Left ventricle myocardium inferior (tissue), 1 donor: ENCODE results near the gene DAO. TPM values are rescaled to one million over a fixed set of nuclear protein-coding genes. Genes with fewer than 3 reads are reported as not detected.

Experiments used
- DNase-seq: peaks from one replicate; pipeline ENCODE4 v3.0.0-alpha.2; 2020
- H3K27ac ChIP-seq: fragments of 200-600 bp; replicated peaks from 2 replicates; pipeline ENCODE4 v1.8.0; 2021
- H3K27me3 ChIP-seq: fragments of 200-600 bp; 2 replicates; pipeline ENCODE4 v1.8.0; 2021; ENCODE audit warnings: low read depth
- H3K36me3 ChIP-seq: fragments of 200-600 bp; 2 replicates; pipeline ENCODE4 v1.8.0; 2021
- H3K4me1 ChIP-seq: fragments of 200-600 bp; 2 replicates; pipeline ENCODE4 v1.8.0; 2021
- H3K4me3 ChIP-seq: fragments of 200-600 bp; 2 replicates; pipeline ENCODE4 v1.8.0; 2021; ENCODE audit warnings: mild to moderate bottlenecking, moderate library complexity
- H3K9me3 ChIP-seq: fragments of 200-600 bp; replicated peaks from 2 replicates; pipeline ENCODE4 v1.8.0; 2021
- intact Hi-C: fragments of 100-400 bp; cut with micrococcal nuclease; formaldehyde crosslinking; loops from one replicate; pipeline ENCODE4 v1.11.0; 2022
- total RNA-seq: library from RNA; stranded (reverse); fragmentation: NEBNext Ultra II Directional; extraction: Animal tissue kit (Norgen Biotek cat#: 25700); gene quantifications from one replicate; pipeline ENCODE4 v1.2.1, GENCODE V29; 2021
- TF ChIP-seq, protein P1 (sequence below): fragments of 200-600 bp; IDR thresholded peaks from 2 replicates; pipeline ENCODE4 v1.8.0; 2021; ENCODE audit warnings: antibody characterized with exemption, mild to moderate bottlenecking, borderline replicate concordance
- donor health status: DM: no; HTN: yes; CAD: no; lungs with severe emphysema.

The DAO gene
- total RNA-seq, 1 donor from 2014 or later: not detected

GRCh38 chr12:108884116-108885012 lies 4.5 kb downstream of the DAO start:
- TF ChIP-seq, protein P1, sequence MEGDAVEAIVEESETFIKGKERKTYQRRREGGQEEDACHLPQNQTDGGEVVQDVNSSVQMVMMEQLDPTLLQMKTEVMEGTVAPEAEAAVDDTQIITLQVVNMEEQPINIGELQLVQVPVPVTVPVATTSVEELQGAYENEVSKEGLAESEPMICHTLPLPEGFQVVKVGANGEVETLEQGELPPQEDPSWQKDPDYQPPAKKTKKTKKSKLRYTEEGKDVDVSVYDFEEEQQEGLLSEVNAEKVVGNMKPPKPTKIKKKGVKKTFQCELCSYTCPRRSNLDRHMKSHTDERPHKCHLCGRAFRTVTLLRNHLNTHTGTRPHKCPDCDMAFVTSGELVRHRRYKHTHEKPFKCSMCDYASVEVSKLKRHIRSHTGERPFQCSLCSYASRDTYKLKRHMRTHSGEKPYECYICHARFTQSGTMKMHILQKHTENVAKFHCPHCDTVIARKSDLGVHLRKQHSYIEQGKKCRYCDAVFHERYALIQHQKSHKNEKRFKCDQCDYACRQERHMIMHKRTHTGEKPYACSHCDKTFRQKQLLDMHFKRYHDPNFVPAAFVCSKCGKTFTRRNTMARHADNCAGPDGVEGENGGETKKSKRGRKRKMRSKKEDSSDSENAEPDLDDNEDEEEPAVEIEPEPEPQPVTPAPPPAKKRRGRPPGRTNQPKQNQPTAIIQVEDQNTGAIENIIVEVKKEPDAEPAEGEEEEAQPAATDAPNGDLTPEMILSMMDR: peak; percentile 65
- no peaks in the 10 kb centered on the region for H3K36me3 ChIP-seq
- no peak overlapping the region for H3K27ac ChIP-seq
- DNase-seq: peak; percentile 39
- H3K27me3 ChIP-seq: no peaks in the 10 kb centered on the region
- intact Hi-C loops: no loop called here
- H3K4me1 ChIP-seq: no peaks in the 10 kb centered on the region
- H3K9me3 ChIP-seq: no peaks in the 10 kb centered on the region
- H3K4me3 ChIP-seq: no peak overlapping the region

GRCh38 chr12:108886873-108887629 lies 7.2 kb downstream of the DAO start:
- peaks cover 12% of the 10 kb centered on the region for H3K9me3 ChIP-seq
- TF ChIP-seq, protein P1: no peak

GRCh38 chr12:108888031-108888430 lies 8.1 kb downstream of the DAO start:
- no peak overlapping the region for H3K27ac ChIP-seq
- no peaks in the 10 kb centered on the region for H3K4me1 ChIP-seq
- intact Hi-C loops: no loop called here
- DNase-seq: no peak
- no peak overlapping the region for H3K4me3 ChIP-seq
- no peaks in the 10 kb centered on the region for H3K36me3 ChIP-seq
- no peaks in the 10 kb centered on the region for H3K27me3 ChIP-seq
- peaks cover 12% of the 10 kb centered on the region for H3K9me3 ChIP-seq
- TF ChIP-seq, protein P1: no peak

More at GRCh38 chr12:108886873-108887629, 7.2 kb downstream of the DAO start:
- H3K4me3 ChIP-seq: no peak overlapping the region
- no peak overlapping the region for H3K27ac ChIP-seq
- no peaks in the 10 kb centered on the region for H3K36me3 ChIP-seq
- H3K4me1 ChIP-seq: no peaks in the 10 kb centered on the region
- no peaks in the 10 kb centered on the region for H3K27me3 ChIP-seq
- DNase-seq: no peak
- intact Hi-C loops: no loop called here

- intact Hi-C loops: no loop called here
- TF ChIP-seq, protein P1: no peak
- peaks cover 12% of the 10 kb centered on the region for H3K9me3 ChIP-seq
- H3K36me3 ChIP-seq: no peaks in the 10 kb centered on the region
- no peaks in the 10 kb centered on the region for H3K27me3 ChIP-seq
- H3K27ac ChIP-seq: no peak overlapping the region
- no peaks in the 10 kb centered on the region for H3K4me1 ChIP-seq
- DNase-seq: no peak
- H3K4me3 ChIP-seq: no peak overlapping the region
Measured at GRCh38 chr12:108890208-108890607, 10.3 kb downstream of the DAO start.

DNA sequence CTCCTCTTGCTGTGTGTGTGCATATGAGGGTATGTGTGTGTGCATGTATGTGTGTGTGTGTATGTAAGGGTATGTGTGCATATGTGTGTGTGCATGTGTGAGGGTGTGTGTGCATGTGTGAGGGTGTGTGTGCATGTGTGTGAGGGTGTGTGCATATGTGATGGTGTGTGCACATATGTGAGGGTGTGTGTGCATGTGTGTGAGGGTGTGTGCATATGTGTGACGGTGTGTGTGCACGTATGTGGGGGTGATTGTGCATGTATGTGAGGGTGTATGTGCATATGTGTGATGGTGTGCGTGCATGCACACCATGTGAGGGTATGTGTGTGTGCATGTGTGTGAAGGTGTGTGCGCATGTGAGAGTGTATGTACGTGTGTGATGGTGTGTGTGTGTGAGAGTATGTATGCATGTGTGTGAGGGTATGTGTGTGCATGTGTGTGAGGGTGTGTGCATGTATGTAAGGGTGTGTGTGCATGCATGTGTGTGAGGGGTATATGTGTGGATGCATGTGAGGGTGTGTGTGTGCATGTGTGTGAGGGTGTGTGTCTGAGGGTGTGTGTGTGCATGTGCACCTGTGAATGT lies 15.4 kb downstream of the DAO start:
- TF ChIP-seq, protein P1: no peak
- H3K4me3 ChIP-seq: no peak overlapping the region
- no peak for DNase-seq
- peaks cover 6% of the 10 kb centered on the region for H3K9me3 ChIP-seq
- no peak overlapping the region for H3K27ac ChIP-seq
- intact Hi-C loops: no loop called here
- H3K27me3 ChIP-seq: peaks cover 29% of the 10 kb centered on the region
- no peaks in the 10 kb centered on the region for H3K36me3 ChIP-seq
- no peaks in the 10 kb centered on the region for H3K4me1 ChIP-seq
